DND-41 (cell line): ENCODE measurements around the gene MRPL36.

Experiments
- EZH2 ChIP-seq: IDR thresholded peaks from 3 replicates; pipeline ENCODE4 v1.6.1; 2012; ENCODE audit warnings: borderline replicate concordance, low read depth, mild to moderate bottlenecking, moderate library complexity, low read length, inconsistent platforms; ENCODE audit not compliant: severe bottlenecking
- TF ChIP-seq, protein P1 (sequence below): IDR thresholded peaks from 2 replicates; pipeline ENCODE4 v1.5.1; 2012; ENCODE audit warnings: borderline replicate concordance, low read length, moderate library complexity, mild to moderate bottlenecking; ENCODE audit not compliant: poor library complexity, severe bottlenecking; ENCODE audit errors: extremely low read depth

GRCh38 chr5:1763960-1764605 is 35.6 kb downstream of the MRPL36 start:
- TF ChIP-seq, protein P1, sequence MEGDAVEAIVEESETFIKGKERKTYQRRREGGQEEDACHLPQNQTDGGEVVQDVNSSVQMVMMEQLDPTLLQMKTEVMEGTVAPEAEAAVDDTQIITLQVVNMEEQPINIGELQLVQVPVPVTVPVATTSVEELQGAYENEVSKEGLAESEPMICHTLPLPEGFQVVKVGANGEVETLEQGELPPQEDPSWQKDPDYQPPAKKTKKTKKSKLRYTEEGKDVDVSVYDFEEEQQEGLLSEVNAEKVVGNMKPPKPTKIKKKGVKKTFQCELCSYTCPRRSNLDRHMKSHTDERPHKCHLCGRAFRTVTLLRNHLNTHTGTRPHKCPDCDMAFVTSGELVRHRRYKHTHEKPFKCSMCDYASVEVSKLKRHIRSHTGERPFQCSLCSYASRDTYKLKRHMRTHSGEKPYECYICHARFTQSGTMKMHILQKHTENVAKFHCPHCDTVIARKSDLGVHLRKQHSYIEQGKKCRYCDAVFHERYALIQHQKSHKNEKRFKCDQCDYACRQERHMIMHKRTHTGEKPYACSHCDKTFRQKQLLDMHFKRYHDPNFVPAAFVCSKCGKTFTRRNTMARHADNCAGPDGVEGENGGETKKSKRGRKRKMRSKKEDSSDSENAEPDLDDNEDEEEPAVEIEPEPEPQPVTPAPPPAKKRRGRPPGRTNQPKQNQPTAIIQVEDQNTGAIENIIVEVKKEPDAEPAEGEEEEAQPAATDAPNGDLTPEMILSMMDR, result no peak
- TF ChIP-seq EZH2, result no peak
